Mononuclear cell (primary cell): ENCODE results near the gene FAM180A. TPM values are rescaled to one million over a fixed set of nuclear protein-coding genes. Genes with fewer than 3 reads are reported as not detected.
"Not testable (repeated sequence)": the region's sequence is repeated elsewhere in the genome, so short reads cannot be mapped to it uniquely, and the experiment has no call there.

Experiments
- H3K27me3 ChIP-seq: 2 replicates; pipeline ENCODE4 v1.6.0; 2011; ENCODE audit warnings: low read length, control low read depth; ENCODE audit not compliant: insufficient read depth
- H3K4me1 ChIP-seq: 2 replicates; pipeline ENCODE4 v1.5.1; 2011; ENCODE audit warnings: mild to moderate bottlenecking, low read length, control low read depth; ENCODE audit not compliant: insufficient read depth
- H3K4me3 ChIP-seq: 2 replicates; pipeline ENCODE4 v1.5.1; 2011; ENCODE audit warnings: mild to moderate bottlenecking, low read length, moderate library complexity
- H3K9me3 ChIP-seq: 2 replicates; pipeline ENCODE4 v1.5.1; 2011; ENCODE audit warnings: low read depth, mild to moderate bottlenecking, control low read depth, low read length
- total RNA-seq: library from RNA; depleted of rRNA; stranded (reverse); fragments of >200 nt; gene quantifications from one replicate; pipeline ENCODE4 v1.2.3, GENCODE V29; 2012

The FAM180A gene
- total RNA-seq, 1 donor: not detected

DNA sequence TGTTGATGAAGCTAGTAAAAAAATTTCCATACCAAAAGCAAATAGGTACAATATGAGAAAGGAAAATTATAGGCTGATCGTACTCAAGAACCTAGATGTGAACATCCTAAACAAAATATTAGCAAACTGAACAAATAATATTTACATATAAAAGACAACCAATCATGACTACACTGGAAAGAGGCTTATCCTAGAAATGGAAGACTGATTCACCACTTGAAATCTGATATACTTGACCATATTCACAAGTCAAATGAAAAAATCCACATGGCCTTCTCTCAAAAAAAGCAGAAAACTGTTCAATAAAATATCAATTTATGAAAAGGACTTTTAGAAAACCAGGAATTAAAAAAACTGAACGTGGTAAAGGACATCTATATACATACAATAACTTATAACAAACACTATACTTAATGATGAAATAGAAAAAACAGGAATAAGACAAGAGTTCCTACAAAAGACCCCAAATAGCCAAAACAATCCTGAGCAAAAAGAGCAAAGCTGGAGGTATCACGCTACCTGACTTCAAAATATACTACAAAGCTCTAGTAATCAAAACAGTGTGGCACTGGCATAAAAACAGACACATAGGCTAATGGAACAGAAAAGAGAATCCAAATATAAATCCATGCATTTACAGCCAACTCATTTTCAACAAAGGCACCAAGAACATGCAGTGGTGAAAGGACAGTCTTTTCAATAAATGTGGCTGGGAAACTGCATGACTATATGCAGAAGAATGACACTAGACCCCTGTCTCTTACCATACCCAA is 29.2 kb upstream of the FAM180A start:
- Histone ChIP-seq H3K9me3 (no peaks in the 10 kb centered on the region), H3K4me1 (no peaks in the 10 kb centered on the region), H3K4me3 (no peak overlapping the region), H3K27me3 (peaks cover 8% of the 10 kb centered on the region)

DNA sequence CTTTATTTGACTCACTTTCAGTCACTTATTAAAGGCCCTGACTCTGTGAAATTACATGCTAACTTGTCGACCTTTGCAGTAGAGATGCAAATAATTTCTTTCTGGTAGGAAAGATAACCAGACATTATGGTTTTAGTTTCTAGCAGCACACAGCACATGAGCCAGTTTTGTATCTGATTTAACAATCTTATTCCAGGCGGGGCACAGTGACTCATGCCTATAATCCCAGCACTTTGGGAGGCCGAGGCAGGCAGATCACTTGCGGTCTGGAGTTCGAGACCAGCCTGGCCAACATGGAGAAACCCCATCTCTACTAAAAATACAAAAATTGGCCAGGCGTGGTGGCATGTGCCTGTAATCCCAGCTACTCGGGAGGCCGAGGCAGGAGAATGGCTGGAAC is 27.3 kb upstream of the FAM180A start:
- not testable (repeated sequence) for H3K4me1 ChIP-seq, H3K27me3 ChIP-seq, H3K4me3 ChIP-seq, H3K9me3 ChIP-seq

- Histone ChIP-seq H3K27me3 (peaks cover 8% of the 10 kb centered on the region), H3K9me3 (no peaks in the 10 kb centered on the region), H3K4me3 (no peak overlapping the region), H3K4me1 (no peaks in the 10 kb centered on the region)
Observed at GRCh38 chr7:135775230-135775629, 26.6 kb upstream of the FAM180A start.

- H3K4me1 ChIP-seq: no peaks in the 10 kb centered on the region
- H3K9me3 ChIP-seq: no peaks in the 10 kb centered on the region
- H3K4me3 ChIP-seq: no peak overlapping the region
- H3K27me3 ChIP-seq: peaks cover 5% of the 10 kb centered on the region
Observed at GRCh38 chr7:135774284-135774683, 25.7 kb upstream of the FAM180A start.

DNA sequence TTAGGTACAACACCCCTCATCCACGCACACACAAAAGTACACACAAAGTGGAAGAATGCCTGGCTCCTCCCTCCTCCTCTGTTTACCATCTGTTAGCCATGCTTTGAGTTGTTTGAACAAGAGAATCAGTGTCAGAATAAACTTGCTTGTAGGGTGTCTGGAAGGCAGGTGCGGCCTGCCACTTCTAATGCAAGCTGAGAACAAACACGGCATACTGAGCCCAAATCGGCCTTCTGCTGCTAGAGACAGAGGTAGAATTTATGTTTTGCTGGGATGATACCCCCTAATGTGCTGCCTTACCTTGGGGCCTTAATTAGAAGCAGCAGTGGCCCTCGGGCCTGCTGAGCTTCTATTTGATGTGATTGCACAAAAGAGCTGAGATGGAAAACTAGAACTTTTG is 24.9 kb upstream of the FAM180A start:
- H3K4me1 ChIP-seq: no peaks in the 10 kb centered on the region
- no peak overlapping the region for H3K4me3 ChIP-seq
- no peaks in the 10 kb centered on the region for H3K9me3 ChIP-seq
- peaks cover 5% of the 10 kb centered on the region for H3K27me3 ChIP-seq

GRCh38 chr7:135772639-135773222 is 24.1 kb upstream of the FAM180A start:
- Histone ChIP-seq H3K4me1 (no peaks in the 10 kb centered on the region), H3K27me3 (peaks cover 3% of the 10 kb centered on the region), H3K4me3 (no peak overlapping the region), H3K9me3 (no peaks in the 10 kb centered on the region)

- Histone ChIP-seq H3K9me3 (no peaks in the 10 kb centered on the region), H3K27me3 (peaks cover 3% of the 10 kb centered on the region), H3K4me3 (no peak overlapping the region), H3K4me1 (no peaks in the 10 kb centered on the region)
Observed at GRCh38 chr7:135771961-135772638, 23.5 kb upstream of the FAM180A start.

DNA sequence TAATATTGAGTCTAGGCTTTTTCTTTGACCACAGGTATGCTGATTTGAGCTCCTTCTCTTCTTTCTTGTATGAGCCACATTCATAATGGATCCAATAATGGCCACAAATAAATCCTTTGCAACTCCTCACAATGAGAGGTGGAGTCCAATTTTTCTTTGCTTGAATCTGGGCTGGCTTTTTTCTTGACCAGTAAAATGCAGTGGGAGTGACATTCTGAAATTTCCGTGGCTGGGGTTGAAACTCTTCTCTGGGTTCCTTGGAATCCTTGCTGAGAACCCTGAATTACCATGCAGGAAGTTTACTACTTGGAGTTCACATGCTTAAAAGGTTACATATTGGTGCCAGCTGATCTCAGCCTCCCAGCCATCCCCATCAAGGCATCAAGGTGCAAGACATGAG is 22.4 kb upstream of the FAM180A start:
- H3K27me3 ChIP-seq: peaks cover 3% of the 10 kb centered on the region
- H3K4me1 ChIP-seq: no peaks in the 10 kb centered on the region
- H3K9me3 ChIP-seq: no peaks in the 10 kb centered on the region

DNA sequence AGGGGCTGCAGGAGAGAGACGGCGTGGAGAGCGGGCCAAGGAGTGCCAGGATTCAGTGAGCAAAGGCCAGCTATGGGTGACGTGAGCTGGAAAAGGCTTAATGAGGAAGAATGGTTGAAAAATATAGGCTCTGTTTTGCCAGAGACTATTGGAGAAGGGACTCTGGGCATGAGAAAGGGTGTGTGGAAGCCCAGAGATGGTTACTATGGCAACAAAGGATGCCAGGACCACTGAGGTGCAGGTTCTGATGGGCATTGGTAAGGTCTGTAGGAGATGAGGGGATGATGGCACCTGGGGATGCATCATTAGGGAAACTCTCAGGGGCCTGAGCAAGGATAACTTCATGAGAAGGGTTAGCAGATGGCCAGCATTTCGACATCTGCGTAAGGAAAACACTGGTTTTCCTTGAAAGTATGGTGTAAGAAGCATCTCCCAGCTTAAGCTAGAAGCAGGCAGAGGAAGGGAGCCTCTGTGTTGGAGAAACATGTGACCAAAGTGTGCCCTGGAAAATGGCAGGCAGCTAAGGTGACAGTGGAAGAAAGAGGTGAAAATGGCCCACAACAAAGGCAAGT is 21.6 kb upstream of the FAM180A start:
- H3K27me3 ChIP-seq: peaks cover 3% of the 10 kb centered on the region
- no peaks in the 10 kb centered on the region for H3K4me1 ChIP-seq
- no peak overlapping the region for H3K4me3 ChIP-seq
- H3K9me3 ChIP-seq: no peaks in the 10 kb centered on the region

More for the DNA sequence above, 22.4 kb upstream of the FAM180A start:
- H3K4me3 ChIP-seq: no peak overlapping the region

DNA sequence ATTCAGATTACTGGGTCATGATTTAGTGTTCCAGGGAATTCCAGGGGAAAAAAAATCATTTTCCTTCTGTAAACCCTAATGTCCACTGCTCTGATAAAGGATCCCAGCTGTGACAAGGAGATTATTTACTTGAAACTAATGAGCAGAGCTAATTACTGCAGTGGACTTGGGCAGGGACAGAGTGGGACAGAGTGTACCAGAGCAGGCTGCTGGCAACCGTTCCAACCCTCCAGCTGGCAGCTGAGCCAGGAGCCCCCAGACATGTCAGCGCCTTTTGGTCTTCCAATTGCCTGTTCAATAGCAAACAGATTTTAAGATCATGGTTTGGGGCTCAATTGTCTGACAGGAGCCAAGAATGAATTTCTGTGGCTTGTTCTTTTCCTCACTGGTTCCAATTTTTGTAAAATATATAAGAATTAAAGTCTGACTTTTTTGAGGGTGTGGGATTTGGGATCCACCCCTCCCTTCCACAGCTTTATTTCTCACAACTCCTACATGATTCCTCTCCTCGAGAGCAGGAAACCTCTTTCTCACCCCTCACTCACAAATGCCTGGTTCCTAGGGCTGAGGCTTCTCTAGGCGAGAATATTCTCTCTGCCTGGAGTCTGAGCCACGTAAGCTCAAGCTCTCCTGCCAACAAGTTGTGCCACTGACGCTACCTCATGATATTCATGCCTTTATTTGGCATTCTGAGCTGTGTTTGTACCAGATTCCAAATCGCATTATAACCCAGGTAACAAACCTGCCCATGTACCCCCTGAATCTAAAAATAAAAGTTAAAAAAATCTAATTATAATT is 20.6 kb upstream of the FAM180A start:
- Histone ChIP-seq H3K4me1 (no peaks in the 10 kb centered on the region), H3K27me3 (peaks cover 3% of the 10 kb centered on the region), H3K9me3 (no peaks in the 10 kb centered on the region), H3K4me3 (no peak overlapping the region)

GRCh38 chr7:135768467-135768866 is 19.9 kb upstream of the FAM180A start:
- Histone ChIP-seq H3K9me3 (no peaks in the 10 kb centered on the region), H3K27me3 (peaks cover 3% of the 10 kb centered on the region), H3K4me3 (no peak overlapping the region), H3K4me1 (no peaks in the 10 kb centered on the region)

- H3K27me3 ChIP-seq: peaks cover 3% of the 10 kb centered on the region
- H3K4me1 ChIP-seq: no peaks in the 10 kb centered on the region
- H3K9me3 ChIP-seq: no peaks in the 10 kb centered on the region
- H3K4me3 ChIP-seq: no peak overlapping the region
Observed at GRCh38 chr7:135768064-135768463, 19.5 kb upstream of the FAM180A start.

GRCh38 chr7:135763261-135763660 is 14.6 kb upstream of the FAM180A start:
- no peak overlapping the region for H3K4me3 ChIP-seq
- no peaks in the 10 kb centered on the region for H3K4me1 ChIP-seq
- H3K9me3 ChIP-seq: no peaks in the 10 kb centered on the region
- H3K27me3 ChIP-seq: peaks cover 2% of the 10 kb centered on the region

DNA sequence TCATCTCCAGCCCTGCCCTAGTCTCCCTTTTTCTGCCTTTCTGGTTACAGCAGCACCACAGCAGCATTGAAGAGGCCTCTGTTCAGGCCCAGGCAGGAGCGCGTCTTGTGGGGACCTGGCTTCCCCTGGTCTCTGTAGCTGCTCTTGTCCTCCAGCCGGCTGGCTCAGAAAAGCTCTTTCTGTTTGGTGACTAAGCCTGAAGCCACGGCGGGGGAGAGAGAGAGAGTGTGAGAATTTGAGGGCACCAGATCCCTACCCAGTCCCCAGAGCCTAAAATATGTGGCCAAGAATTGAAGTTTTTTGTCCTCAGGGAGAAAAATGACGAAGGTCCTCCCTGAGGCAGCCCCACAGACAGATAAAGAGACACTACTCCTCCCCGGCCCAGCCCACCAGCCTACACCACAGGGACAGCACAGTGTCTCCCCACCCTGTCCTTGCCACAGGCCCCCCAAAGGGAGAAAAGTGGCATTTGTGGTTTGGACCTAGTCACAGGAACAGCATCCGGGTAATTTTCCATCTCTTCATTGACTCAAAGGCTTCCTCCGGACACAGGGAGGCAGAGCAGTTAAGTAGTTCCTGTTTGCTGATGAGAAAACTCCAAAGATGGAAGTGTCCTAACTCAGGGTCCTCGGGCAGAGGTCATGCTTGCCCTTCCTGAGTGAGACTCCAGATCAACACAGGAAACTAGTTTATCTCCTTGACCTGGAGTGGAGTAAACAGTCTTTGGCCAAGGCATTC is 13.3 kb upstream of the FAM180A start:
- H3K4me3 ChIP-seq: no peak overlapping the region
- H3K9me3 ChIP-seq: no peaks in the 10 kb centered on the region
- no peaks in the 10 kb centered on the region for H3K4me1 ChIP-seq
- H3K27me3 ChIP-seq: peaks cover 3% of the 10 kb centered on the region
